HEK293 (cell line): ENCODE measurements around the gene ECD.

Experiments
- CTCF ChIA-PET: fragments of 350-600 bp; formaldehyde crosslinking; extraction: SDS; loops from one replicate; lab custom pipeline; 2021; ENCODE audit warnings: antibody characterized with exemption; lab: Yijun Ruan, JAX
- POLR2A ChIA-PET: fragments of 300-600 bp; formaldehyde crosslinking; extraction: SDS; loops from one replicate; lab custom pipeline; 2020; ENCODE audit warnings: antibody characterized with exemption, inconsistent platforms; lab: Yijun Ruan, JAX
- H3K27ac ChIP-seq: fragments of 200-500 bp; sonication (Bioruptor generic); 2 replicates; pipeline ENCODE4 v1.5.1; 2014; ENCODE audit warnings: low read depth, low read length, control low read depth, inconsistent platforms; ENCODE audit errors: extremely low read depth
- H3K36me3 ChIP-seq, 2 experiments: fragments of 200-500 bp in 1 of 2; sonication (Bioruptor generic) in 1 of 2; 1 replicate in 1 of 2; 2 replicates in 1 of 2; pipeline ENCODE4 v1.5.1; 2014 to 2017; ENCODE audit warnings: inconsistent platforms in 2 of 2, low read length in 2 of 2; ENCODE audit not compliant: control insufficient read depth in 2 of 2, insufficient read depth in 1 of 2
- H3K4me1 ChIP-seq: fragments of 200-500 bp; sonication (Bioruptor generic); 2 replicates; pipeline ENCODE4 v1.5.1; 2014; ENCODE audit warnings: mild to moderate bottlenecking, low read length, inconsistent platforms; ENCODE audit not compliant: control insufficient read depth, insufficient read depth
- H3K4me3 ChIP-seq: 2 replicates; pipeline ENCODE4 v1.5.1; 2011; ENCODE audit warnings: low read depth, mild to moderate bottlenecking, control low read depth, low read length, moderate library complexity
- H3K9me3 ChIP-seq: fragments of 200-500 bp; sonication (Bioruptor generic); 2 replicates; pipeline ENCODE4 v1.5.1; 2014; ENCODE audit warnings: low read depth, low read length, inconsistent platforms; ENCODE audit not compliant: control insufficient read depth, insufficient read depth
- KLF7 ChIP-seq: fragments of 450-650 bp; formaldehyde crosslinking; IDR thresholded peaks from 2 replicates; pipeline ENCODE4 v1.5.1; 2016; ENCODE audit warnings: missing biosample characterization, missing genetic modification characterization, borderline replicate concordance
- KLF9 ChIP-seq: fragments of 450-650 bp; formaldehyde crosslinking; IDR thresholded peaks from 2 replicates; pipeline ENCODE4 v1.5.1; 2016; ENCODE audit warnings: missing biosample characterization, missing genetic modification characterization, low read depth
- SP3 ChIP-seq: fragments of 450-650 bp; formaldehyde crosslinking; IDR thresholded peaks from 2 replicates; pipeline ENCODE4 v1.5.1; 2016; ENCODE audit warnings: missing biosample characterization, missing genetic modification characterization
- SP7 ChIP-seq: fragments of 450-650 bp; formaldehyde crosslinking; IDR thresholded peaks from 2 replicates; pipeline ENCODE4 v1.5.1; 2016; ENCODE audit warnings: missing biosample characterization, missing genetic modification characterization
- YY1 ChIP-seq: fragments of 450-650 bp; formaldehyde crosslinking; IDR thresholded peaks from 2 replicates; pipeline ENCODE4 v1.5.1; 2018; ENCODE audit warnings: missing biosample characterization, missing genetic modification characterization
- ZBTB20 ChIP-seq: fragments of 450-650 bp; formaldehyde crosslinking; IDR thresholded peaks from 2 replicates; pipeline ENCODE4 v1.5.1; 2016; ENCODE audit warnings: missing biosample characterization, missing genetic modification characterization
- ZBTB21 ChIP-seq: fragments of 450-650 bp; formaldehyde crosslinking; IDR thresholded peaks from 2 replicates; pipeline ENCODE4 v1.5.1; 2017; ENCODE audit warnings: missing biosample characterization, missing genetic modification characterization
- ZBTB7A ChIP-seq: fragments of 450-650 bp; formaldehyde crosslinking; IDR thresholded peaks from 2 replicates; pipeline ENCODE4 v1.5.1; 2016; ENCODE audit warnings: low read depth, missing biosample characterization, missing genetic modification characterization
- ZFHX2 ChIP-seq: fragments of 450-650 bp; formaldehyde crosslinking; conservative IDR thresholded peaks from 2 replicates; pipeline ENCODE4 v1.5.1; 2016; ENCODE audit warnings: missing biosample characterization, missing genetic modification characterization
- ZFP69B ChIP-seq: fragments of 450-650 bp; formaldehyde crosslinking; IDR thresholded peaks from 2 replicates; pipeline ENCODE4 v1.5.1; 2016; ENCODE audit warnings: missing biosample characterization, missing genetic modification characterization
- ZNF138 ChIP-seq: fragments of 450-650 bp; formaldehyde crosslinking; IDR thresholded peaks from 2 replicates; pipeline ENCODE4 v1.5.1; 2016; ENCODE audit warnings: missing biosample characterization, missing genetic modification characterization, borderline replicate concordance
- ZNF366 ChIP-seq: fragments of 450-650 bp; formaldehyde crosslinking; conservative IDR thresholded peaks from 2 replicates; pipeline ENCODE4 v1.5.1; 2016; ENCODE audit warnings: missing biosample characterization, missing genetic modification characterization
- ZNF416 ChIP-seq: fragments of 450-650 bp; formaldehyde crosslinking; IDR thresholded peaks from 2 replicates; pipeline ENCODE4 v1.5.1; 2016; ENCODE audit warnings: missing biosample characterization, missing genetic modification characterization
- ZNF423 ChIP-seq: fragments of 450-650 bp; formaldehyde crosslinking; IDR thresholded peaks from 2 replicates; pipeline ENCODE4 v1.5.1; 2016; ENCODE audit warnings: missing biosample characterization, missing genetic modification characterization
- ZNF433 ChIP-seq: fragments of 450-650 bp; formaldehyde crosslinking; IDR thresholded peaks from 2 replicates; pipeline ENCODE4 v1.5.1; 2016; ENCODE audit warnings: missing biosample characterization, missing genetic modification characterization, low read depth
- ZNF549 ChIP-seq: fragments of 450-650 bp; IDR thresholded peaks from 2 replicates; pipeline ENCODE4 v1.5.1; 2018; ENCODE audit warnings: missing biosample characterization, missing genetic modification characterization, mild to moderate bottlenecking, inconsistent platforms, moderate library complexity
- ZNF555 ChIP-seq: fragments of 450-650 bp; formaldehyde crosslinking; conservative IDR thresholded peaks from 2 replicates; pipeline ENCODE4 v1.5.1; 2017; ENCODE audit warnings: missing biosample characterization, mild to moderate bottlenecking, missing genetic modification characterization, inconsistent platforms
- ZNF596 ChIP-seq: fragments of 450-650 bp; IDR thresholded peaks from 2 replicates; pipeline ENCODE4 v1.5.0; 2018; ENCODE audit warnings: missing biosample characterization, mild to moderate bottlenecking, missing genetic modification characterization, moderate library complexity
- ZNF639 ChIP-seq: fragments of 450-650 bp; formaldehyde crosslinking; IDR thresholded peaks from 2 replicates; pipeline ENCODE4 v1.5.1; 2016; ENCODE audit warnings: missing biosample characterization, missing genetic modification characterization
- ZNF701 ChIP-seq: fragments of 450-650 bp; formaldehyde crosslinking; IDR thresholded peaks from 2 replicates; pipeline ENCODE4 v1.5.1; 2016; ENCODE audit warnings: missing biosample characterization, missing genetic modification characterization
- ZNF785 ChIP-seq: fragments of 450-650 bp; formaldehyde crosslinking; IDR thresholded peaks from 2 replicates; pipeline ENCODE4 v1.5.1; 2016; ENCODE audit warnings: missing biosample characterization, missing genetic modification characterization
- ZNF792 ChIP-seq: fragments of 450-650 bp; formaldehyde crosslinking; IDR thresholded peaks from 2 replicates; pipeline ENCODE4 v1.5.1; 2016; ENCODE audit warnings: missing biosample characterization, missing genetic modification characterization
- ZNF830 ChIP-seq: fragments of 450-650 bp; IDR thresholded peaks from 2 replicates; pipeline ENCODE4 v1.5.0; 2018; ENCODE audit warnings: missing biosample characterization, missing genetic modification characterization, low read depth, mild to moderate bottlenecking, moderate library complexity
- ZXDB ChIP-seq: fragments of 450-650 bp; formaldehyde crosslinking; IDR thresholded peaks from 2 replicates; pipeline ENCODE4 v1.5.1; 2016; ENCODE audit warnings: missing biosample characterization, missing genetic modification characterization
- TF ChIP-seq, protein P1 (sequence below): fragments of 450-650 bp; IDR thresholded peaks from 2 replicates; pipeline ENCODE4 v1.5.1; 2018; ENCODE audit warnings: missing biosample characterization, missing genetic modification characterization
- TF ChIP-seq, protein P2 (sequence below): fragments of 450-650 bp; formaldehyde crosslinking; IDR thresholded peaks from 2 replicates; pipeline ENCODE4 v1.5.1; 2016; ENCODE audit warnings: missing biosample characterization, missing genetic modification characterization
- TF ChIP-seq, protein P3 (sequence below): fragments of 450-650 bp; formaldehyde crosslinking; IDR thresholded peaks from 2 replicates; pipeline ENCODE4 v1.5.1; 2016; ENCODE audit warnings: missing biosample characterization, missing genetic modification characterization
- TF ChIP-seq, protein P4 (sequence below): fragments of 450-650 bp; formaldehyde crosslinking; IDR thresholded peaks from 2 replicates; pipeline ENCODE4 v1.5.1; 2017; ENCODE audit warnings: missing biosample characterization, mild to moderate bottlenecking, missing genetic modification characterization, moderate library complexity

The ECD gene

DNA sequence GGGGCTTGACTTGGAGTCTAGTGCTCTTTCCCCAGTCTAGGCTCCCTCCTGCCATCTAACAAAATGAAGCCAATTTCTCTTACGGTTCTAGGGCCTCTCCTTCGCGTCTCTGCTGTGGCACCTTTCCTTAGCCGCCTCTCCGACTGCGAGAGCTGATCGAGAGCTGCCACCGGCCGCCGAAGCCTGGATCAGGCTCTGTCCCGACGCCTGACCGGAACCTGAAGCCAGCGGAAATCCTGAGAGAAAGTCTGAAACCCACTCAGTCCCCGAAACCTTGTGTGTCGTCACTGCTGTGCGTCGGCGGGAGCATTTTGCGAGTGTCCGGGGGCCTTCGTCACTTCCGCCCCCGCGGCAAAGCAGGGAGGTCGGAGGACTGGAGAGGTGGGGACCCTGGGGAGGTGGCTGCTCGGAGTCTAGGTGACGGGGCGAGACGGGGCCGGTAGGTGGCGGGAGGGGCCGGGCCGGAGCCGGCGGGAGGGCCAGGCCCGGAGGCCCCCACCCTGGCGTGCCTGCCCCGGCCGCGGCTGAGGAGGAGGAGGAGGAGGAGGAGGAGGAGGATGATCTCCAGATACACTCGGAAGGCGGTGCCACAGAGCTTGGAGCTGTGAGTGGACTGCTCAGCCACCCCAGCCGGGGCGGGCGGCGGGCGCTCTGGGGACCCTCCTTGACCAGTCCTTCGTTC is at the start of gene ECD, which contains the start of gene FAM149B1 (continued):
- no peak for TF ChIP-seq ZNF366
- peak; percentile 96 for TF ChIP-seq ZBTB21 (tag by site-specific recombination)
- TF ChIP-seq, protein P1, sequence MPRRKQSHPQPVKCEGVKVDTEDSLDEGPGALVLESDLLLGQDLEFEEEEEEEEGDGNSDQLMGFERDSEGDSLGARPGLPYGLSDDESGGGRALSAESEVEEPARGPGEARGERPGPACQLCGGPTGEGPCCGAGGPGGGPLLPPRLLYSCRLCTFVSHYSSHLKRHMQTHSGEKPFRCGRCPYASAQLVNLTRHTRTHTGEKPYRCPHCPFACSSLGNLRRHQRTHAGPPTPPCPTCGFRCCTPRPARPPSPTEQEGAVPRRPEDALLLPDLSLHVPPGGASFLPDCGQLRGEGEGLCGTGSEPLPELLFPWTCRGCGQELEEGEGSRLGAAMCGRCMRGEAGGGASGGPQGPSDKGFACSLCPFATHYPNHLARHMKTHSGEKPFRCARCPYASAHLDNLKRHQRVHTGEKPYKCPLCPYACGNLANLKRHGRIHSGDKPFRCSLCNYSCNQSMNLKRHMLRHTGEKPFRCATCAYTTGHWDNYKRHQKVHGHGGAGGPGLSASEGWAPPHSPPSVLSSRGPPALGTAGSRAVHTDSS (tag by site-specific recombination), result peak; percentile 96
- TF ChIP-seq, protein P2, sequence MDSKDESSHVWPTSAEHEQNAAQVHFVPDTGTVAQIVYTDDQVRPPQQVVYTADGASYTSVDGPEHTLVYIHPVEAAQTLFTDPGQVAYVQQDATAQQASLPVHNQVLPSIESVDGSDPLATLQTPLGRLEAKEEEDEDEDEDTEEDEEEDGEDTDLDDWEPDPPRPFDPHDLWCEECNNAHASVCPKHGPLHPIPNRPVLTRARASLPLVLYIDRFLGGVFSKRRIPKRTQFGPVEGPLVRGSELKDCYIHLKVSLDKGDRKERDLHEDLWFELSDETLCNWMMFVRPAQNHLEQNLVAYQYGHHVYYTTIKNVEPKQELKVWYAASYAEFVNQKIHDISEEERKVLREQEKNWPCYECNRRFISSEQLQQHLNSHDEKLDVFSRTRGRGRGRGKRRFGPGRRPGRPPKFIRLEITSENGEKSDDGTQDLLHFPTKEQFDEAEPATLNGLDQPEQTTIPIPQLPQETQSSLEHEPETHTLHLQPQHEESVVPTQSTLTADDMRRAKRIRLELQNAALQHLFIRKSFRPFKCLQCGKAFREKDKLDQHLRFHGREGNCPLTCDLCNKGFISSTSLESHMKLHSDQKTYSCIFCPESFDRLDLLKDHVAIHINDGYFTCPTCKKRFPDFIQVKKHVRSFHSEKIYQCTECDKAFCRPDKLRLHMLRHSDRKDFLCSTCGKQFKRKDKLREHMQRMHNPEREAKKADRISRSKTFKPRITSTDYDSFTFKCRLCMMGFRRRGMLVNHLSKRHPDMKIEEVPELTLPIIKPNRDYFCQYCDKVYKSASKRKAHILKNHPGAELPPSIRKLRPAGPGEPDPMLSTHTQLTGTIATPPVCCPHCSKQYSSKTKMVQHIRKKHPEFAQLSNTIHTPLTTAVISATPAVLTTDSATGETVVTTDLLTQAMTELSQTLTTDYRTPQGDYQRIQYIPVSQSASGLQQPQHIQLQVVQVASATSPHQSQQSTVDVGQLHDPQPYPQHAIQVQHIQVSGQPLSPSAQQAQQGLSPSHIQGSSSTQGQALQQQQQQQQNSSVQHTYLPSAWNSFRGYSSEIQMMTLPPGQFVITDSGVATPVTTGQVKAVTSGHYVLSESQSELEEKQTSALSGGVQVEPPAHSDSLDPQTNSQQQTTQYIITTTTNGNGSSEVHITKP (tag by site-specific recombination), result peak; percentile 36; the same call in 1 of the 2 replicates
- TF ChIP-seq ZBTB20 (tag by site-specific recombination), result peak; percentile 74; the same call in 1 of the 2 replicates
- TF ChIP-seq ZNF138 (tag by site-specific recombination), result no peak
- no peak for TF ChIP-seq ZNF596 (tag by site-specific recombination)
- TF ChIP-seq ZXDB, result peak; percentile 94
- TF ChIP-seq SP7 (tag by site-specific recombination), result peak; percentile 70
- TF ChIP-seq ZNF555 (tag by site-specific recombination), result no peak
- peak; percentile 69 for TF ChIP-seq SP3 (tag by site-specific recombination)
- peak; percentile 90 for TF ChIP-seq ZFHX2
- TF ChIP-seq ZNF785 (tag by site-specific recombination), result no peak
- TF ChIP-seq ZNF639 (tag by site-specific recombination), result peak; percentile 63; the same call in 1 of the 2 replicates
- TF ChIP-seq, protein P3, sequence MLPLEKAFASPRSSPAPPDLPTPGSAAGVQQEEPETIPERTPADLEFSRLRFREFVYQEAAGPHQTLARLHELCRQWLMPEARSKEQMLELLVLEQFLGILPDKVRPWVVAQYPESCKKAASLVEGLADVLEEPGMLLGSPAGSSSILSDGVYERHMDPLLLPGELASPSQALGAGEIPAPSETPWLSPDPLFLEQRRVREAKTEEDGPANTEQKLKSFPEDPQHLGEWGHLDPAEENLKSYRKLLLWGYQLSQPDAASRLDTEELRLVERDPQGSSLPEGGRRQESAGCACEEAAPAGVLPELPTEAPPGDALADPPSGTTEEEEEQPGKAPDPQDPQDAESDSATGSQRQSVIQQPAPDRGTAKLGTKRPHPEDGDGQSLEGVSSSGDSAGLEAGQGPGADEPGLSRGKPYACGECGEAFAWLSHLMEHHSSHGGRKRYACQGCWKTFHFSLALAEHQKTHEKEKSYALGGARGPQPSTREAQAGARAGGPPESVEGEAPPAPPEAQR (tag by site-specific recombination), result no peak
- 0 out of 2 replicates have a peak, but pooled peaks have one; percentile 45 for TF ChIP-seq ZFP69B (tag by site-specific recombination)
- peak; percentile 50; the same call in 1 of the 2 replicates for TF ChIP-seq YY1 (tag by site-specific recombination)

DNA sequence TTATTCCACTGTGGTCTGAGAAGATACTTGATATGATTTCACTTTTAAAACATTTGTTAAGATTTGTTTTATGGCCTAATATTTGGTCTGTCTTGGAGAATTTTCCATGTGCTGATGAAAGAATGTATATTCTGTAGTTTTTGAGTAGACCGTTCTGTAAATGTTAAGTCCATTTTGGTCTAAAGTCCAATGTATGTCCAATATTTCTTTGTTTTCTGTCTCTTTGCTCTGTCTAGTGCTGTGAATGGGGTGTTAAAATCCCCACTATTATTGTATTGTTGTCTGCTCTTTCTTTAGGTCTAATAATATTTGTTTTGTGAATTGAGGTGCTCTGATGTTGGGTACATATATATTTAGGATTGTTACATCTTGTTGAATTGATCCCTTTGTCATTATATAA is 47.9 kb upstream of the ECD start:
- Histone ChIP-seq H3K9me3 (no peaks in the 10 kb centered on the region), H3K4me3 (no peak overlapping the region), H3K36me3 (peaks cover 7 to 23% of the 10 kb centered on the region in 2 experiments; a peak in 2 of 3 replicates), H3K27ac (no peak overlapping the region), H3K4me1 (no peaks in the 10 kb centered on the region)
- ChIA-PET CTCF (no interaction called here), POLR2A (no interaction called here)
- TF ChIP-seq ZNF416 (tag by site-specific recombination), result no peak
- no peak for TF ChIP-seq ZNF792
- TF ChIP-seq KLF9 (tag by site-specific recombination), result no peak
- TF ChIP-seq ZNF423 (tag by site-specific recombination), result no peak
- no peak for TF ChIP-seq ZNF830 (tag by site-specific recombination)
- TF ChIP-seq ZNF701 (tag by site-specific recombination), result no peak
- TF ChIP-seq ZNF549 (tag by site-specific recombination), result no peak
- TF ChIP-seq ZNF433 (tag by site-specific recombination), result no peak
- TF ChIP-seq KLF7, result no peak
- TF ChIP-seq, protein P4, sequence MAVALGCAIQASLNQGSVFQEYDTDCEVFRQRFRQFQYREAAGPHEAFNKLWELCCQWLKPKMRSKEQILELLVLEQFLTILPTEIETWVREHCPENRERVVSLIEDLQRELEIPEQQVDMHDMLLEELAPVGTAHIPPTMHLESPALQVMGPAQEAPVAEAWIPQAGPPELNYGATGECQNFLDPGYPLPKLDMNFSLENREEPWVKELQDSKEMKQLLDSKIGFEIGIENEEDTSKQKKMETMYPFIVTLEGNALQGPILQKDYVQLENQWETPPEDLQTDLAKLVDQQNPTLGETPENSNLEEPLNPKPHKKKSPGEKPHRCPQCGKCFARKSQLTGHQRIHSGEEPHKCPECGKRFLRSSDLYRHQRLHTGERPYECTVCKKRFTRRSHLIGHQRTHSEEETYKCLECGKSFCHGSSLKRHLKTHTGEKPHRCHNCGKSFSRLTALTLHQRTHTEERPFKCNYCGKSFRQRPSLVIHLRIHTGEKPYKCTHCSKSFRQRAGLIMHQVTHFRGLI (tag by site-specific recombination), result no peak
- TF ChIP-seq ZBTB7A, result no peak
